GOT3 (cell line): ENCODE results near the gene PIH1D1.
"Not testable (repeated sequence)": the region's sequence is repeated elsewhere in the genome, so short reads cannot be mapped to it uniquely, and the experiment has no call there.

Experiments used
- DNase-seq: peaks from one replicate; lab custom pipeline; 2025; ENCODE audit warnings: mixed read lengths; lab: John Stamatoyannopoulos, UW

PIH1D1 gene

DNA sequence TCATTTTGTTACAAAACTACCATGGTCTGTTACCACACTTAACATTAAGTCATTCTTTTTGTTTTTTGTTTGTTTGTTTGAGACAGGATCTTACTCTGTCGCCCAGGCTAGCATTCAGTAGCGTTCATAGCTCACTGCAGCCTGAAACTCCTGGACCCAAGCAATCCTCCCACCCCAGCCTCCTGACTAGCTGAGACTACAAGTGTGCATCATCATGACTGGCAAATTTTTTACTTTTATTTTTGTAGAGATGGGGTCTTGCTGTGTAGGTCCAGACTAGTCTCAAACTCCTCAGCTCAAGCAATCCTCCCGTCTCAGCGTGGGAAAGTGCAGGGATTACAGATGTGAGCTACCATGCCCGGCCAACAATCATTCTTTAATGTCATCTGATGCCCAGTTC is 4.7 kb upstream of the PIH1D1 start:
- no peak for DNase-seq

DNA sequence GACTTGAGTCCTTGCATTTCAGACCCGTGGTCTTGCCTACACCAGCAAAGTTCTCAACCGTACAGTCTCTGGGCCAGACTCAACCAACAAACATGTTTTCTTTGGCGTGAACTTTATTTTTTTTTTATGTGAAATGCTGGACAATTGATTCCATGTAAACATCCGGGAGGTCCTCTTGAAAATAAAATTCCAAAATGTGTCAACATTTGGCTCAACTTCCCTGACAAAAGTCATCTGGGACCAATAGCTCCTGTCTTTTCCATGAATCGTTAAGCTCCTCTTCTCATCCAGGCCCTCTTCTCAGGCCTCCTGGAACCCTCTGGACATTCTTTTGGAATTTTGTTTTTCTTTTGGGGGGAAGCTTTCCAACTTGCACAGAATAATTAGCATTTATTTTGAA is 4.2 kb upstream of the PIH1D1 start:
- no peak for DNase-seq

- no peak for DNase-seq
These were observed 2.2 kb upstream of the PIH1D1 start for GRCh38 chr19:49453757-49454240.

- DNase-seq = peak; percentile 95
These were observed 1.6 kb upstream of the PIH1D1 start, which contains the start of gene ALDH16A1 for GRCh38 chr19:49453013-49453756. TSS of gene ALDH16A1 (plus strand) at chr19:49453225. CDS start at chr19:49453332, 107 bp downstream.

GRCh38 chr19:49450405-49450804 is 1.2 kb downstream of the PIH1D1 start:
- DNase-seq = no peak

- no peak for DNase-seq
These were observed 3.2 kb downstream of the PIH1D1 start for GRCh38 chr19:49448432-49448786.

DNA sequence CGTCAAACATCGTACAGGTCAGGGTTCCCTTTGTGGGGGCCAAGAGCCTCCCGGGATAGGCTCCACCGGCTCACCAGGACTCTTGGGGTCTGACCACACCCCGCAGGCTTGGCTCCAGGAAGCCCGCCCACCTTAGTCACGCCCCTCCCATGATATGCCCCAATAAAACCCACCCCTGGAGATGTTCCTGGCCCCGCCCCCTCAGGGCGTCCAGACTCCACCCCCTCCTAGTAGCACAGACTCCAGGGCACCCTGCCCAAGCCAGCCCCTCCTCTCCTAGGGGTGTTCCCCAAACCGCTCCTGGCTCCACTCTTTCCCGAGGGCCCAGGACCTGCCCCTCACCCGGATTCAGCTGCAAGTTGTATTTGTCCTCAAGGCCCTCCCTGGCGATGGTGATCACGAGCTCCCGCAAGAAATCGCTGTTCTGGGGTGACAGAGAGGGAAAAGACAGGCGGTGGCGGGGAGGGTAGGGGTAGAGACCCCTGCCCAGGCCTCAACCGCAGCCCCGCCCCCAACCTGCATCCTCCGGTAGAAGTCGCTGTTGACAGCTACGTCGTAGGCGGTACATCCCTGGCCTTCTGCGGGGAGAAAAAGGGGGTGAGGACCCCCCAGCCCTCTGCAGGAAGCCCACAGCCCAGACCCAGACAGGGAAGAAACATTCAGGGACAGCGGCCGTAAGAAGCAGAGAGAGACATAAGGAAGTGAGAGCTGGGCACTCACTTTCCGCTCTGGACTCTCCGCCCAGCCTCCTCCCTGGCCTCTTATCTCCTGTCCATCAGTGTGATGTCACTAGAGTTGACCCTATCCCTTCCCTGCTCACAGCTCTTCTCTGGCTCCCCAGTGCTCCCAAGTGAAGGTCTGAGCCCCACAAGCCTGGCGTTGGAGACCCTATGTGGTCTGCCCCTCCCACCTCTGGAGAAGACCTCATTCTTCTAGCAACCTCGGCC is 3.9 kb downstream of the PIH1D1 start:
- no peak for DNase-seq

GRCh38 chr19:49445997-49446396 is 5.6 kb downstream of the PIH1D1 start:
- DNase-seq = no peak

- not testable (repeated sequence) for DNase-seq
These were observed 7.4 kb downstream of the PIH1D1 start for GRCh38 chr19:49444100-49444700.

DNA sequence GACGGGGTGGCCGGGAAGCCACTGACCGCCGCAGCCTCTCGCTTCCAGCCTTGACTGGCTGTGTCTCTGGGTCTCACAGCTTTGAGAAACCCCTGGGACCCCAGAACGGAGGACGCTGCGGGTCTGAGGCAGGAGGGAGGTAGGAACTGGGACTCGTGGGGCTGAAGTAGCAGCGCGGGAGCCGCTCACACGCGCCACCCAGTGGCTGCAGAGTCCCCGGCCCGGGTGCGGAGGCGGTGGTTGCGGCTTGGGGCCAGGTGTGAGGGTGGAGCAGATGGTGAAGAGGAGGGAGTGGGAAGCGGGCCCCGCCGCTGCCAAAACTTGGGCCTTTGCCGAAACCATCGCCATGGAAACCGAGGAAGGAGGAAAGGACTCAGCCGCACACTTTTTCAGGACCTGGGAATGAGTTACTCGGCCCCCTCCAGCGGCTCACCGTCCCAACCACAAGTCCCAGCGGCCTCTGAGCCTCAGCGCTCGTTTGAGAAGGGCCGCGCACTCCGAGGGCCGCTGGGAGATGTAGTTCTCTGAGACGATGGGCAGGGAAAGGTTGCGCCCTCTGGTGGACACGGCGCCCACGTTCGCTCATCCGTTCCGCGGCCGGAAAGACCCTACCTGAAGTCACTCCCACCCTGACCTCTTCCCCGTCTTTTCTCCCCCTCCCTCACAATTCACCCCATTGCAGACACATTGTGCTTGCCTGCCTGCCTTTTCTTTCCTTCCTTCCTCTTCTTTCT is 8.1 kb downstream of the PIH1D1 start:
- peak; percentile 86 for DNase-seq

DNA sequence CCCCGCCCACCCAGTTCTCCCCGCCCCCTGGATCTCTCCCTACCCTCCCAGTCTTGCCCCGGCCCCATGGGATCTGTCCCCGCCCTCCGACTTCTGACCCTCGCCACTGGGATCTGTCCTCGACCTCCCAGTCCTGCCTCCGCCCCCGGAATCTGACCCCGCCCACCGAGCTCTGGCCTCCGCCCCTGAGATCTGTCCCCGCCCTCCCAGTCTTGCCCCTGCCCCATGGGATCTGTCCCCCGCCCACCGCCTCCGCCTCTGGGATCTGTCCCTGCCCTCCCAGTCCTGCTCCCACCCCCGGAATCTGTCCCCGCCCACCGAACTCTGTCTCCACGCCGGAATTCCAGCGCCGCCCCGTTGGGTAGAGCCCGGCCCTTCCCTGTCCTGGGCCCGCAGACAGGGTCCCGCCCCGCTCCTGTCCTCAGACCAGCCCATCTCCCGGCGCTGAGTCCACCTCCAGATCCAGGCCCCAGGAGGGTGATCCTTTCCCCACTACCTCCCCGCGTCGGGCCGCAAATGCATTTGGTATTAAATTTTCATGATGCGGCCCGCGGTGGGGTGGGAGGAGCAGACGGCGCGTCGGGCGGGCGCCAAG is 8.7 kb downstream of the PIH1D1 start:
- DNase-seq = peak; percentile 77

- no peak for DNase-seq
These were observed 9.3 kb downstream of the PIH1D1 start for GRCh38 chr19:49442354-49442753.

DNA sequence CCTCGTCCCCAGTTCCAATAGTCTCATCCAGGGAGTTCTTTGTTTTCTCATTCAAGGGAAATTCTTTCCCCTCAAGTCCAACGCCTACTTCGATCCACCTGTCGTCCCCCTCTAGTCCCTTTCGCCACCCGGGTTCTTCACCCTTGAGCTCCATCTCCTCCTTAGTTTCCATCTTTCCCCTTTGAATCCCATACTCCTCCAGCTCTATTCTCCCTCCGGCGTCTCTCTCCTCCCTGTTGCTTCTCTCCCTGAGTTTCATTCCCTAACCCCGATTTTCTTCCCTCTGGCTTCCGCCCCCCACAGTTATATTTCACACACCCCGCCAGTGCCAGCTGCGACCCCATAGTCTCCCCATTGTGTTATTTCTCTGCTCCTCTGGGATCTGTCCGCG is 9.7 kb downstream of the PIH1D1 start:
- DNase-seq = no peak

- DNase-seq = no peak
These were observed 10.2 kb downstream of the PIH1D1 start, which contains the start of gene SLC17A7 for GRCh38 chr19:49441210-49441959. TSS of gene SLC17A7 (minus strand) at chr19:49441527. CDS start at chr19:49441379, 148 bp downstream.

DNA sequence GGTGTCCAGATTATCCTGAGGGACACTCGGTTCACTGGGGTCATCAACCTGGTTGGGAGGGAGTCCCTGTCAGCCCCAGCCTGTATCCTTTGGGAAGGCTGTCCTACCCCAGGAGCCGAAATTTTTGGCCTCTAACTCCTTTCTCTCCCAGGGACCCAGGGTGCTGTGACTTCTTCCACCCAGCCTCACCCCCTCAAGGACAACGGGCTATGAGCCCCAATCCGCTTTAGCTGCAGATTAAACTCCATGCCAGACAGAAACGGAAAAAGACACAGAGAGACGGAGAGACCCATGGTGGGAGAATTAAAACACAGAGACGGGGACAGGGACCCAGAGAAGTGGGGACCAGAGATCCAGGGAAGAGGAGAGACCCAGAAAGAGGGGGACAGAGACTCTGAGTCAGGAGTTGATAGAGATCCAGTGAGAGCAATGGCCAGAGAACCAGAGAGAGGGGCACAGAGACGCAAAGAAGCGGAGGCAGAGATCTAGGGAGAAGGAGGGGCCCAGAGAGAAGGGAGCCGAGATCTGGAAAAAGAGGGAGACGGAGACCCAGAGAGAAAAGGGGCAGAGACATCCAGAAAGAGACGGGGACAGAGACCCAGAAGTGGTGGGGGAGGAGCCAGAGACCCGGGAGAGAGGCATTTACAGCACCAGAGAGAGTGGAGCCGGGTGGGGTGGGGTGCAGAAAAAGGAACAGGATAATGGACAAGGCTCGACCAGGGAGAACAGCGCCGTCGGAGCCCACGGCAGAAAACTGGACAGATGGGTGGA is 11.0 kb downstream of the PIH1D1 start:
- no peak for DNase-seq

GRCh38 chr19:49439836-49440235 is 11.8 kb downstream of the PIH1D1 start:
- no peak for DNase-seq

GRCh38 chr19:49438261-49438660 is 13.4 kb downstream of the PIH1D1 start:
- DNase-seq = no peak

GRCh38 chr19:49437231-49437630 is 14.4 kb downstream of the PIH1D1 start:
- DNase-seq = no peak

- no peak for DNase-seq
These were observed 15.1 kb downstream of the PIH1D1 start for GRCh38 chr19:49436381-49437017.
